H1 (cell line): ENCODE measurements around the gene AP5Z1. TPM values are rescaled to one million over a fixed set of nuclear protein-coding genes. Genes with fewer than 3 reads are reported as not detected.

Experiments
- CBX5 ChIP-seq: fragments of 300-800, 300-1000 bp; sonication (generic); IDR thresholded peaks from 2 replicates; pipeline ENCODE4 v1.7.1; 2016; ENCODE audit warnings: antibody characterized with exemption, low read length, low read depth
- SP4 ChIP-seq: IDR thresholded peaks from 2 replicates; pipeline ENCODE4 v1.6.1; 2012; ENCODE audit warnings: low read length, inconsistent platforms
- TEAD4 ChIP-seq: IDR thresholded peaks from 2 replicates; pipeline ENCODE4 v1.6.1; 2012; ENCODE audit warnings: low read depth, low read length, inconsistent platforms, mixed read lengths
- polyA plus RNA-seq, 7 experiments: library from polyadenylated mRNA; depleted of rRNA in 3 of 7; stranded (reverse) in 5 of 7; unstranded in 2 of 7; fragments of >200 nt in 5 of 7; fragments of 200-250 nt in 2 of 7; gene quantifications; 1 replicate in 5 of 7; 2 replicates in 1 of 7; 4 replicates in 1 of 7; pipeline versions ENCODE4 v1.2.1 to v1.2.3, GENCODE V29; 2011 to 2013; ENCODE audit warnings: missing spikeins in 2 of 7, mixed read lengths in 2 of 7
- total RNA-seq: library from RNA; stranded (reverse); fragmentation: NEBNext Ultra II Directional; extraction: Animal tissue kit (Norgen Biotek cat#: 25700); gene quantifications from 2 replicates; pipeline ENCODE4 v1.2.1, GENCODE V29; 2021
- TF ChIP-seq, protein P1 (sequence below): IDR thresholded peaks from 2 replicates; pipeline ENCODE4 v1.6.1; 2011; ENCODE audit warnings: low read depth, mild to moderate bottlenecking, low read length; ENCODE audit not compliant: insufficient read depth

AP5Z1 gene
- total and polyA plus RNA-seq, 2 of the 8 experiments (the other 6 are each of a cell fraction or from before 2014, with no cell fraction given), result 24.0 to 24.7 TPM

DNA sequence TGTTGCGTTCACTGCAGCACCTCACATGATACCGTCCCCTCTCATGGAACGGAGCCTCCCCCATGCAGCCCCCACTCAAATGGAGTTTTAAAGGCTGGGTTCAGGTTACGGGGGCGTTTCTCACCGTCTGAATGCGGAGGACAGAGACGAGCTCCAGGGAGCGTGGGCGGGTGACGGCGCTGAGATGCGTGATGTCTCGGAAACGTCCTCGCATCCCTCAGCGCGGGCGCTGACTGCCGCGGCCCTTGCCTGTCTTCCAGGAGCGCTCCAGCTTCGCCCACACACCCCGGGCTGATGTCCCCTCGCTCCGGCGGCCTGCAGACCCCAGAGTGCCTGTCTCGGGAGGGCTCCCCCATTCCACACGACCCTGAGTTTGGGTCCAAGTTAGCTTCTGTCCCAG, 16.6 kb upstream of the AP5Z1 start (continued):
- TF ChIP-seq CBX5 (no peak), TEAD4 (no peak), SP4 (no peak)
- TF ChIP-seq, protein P1, sequence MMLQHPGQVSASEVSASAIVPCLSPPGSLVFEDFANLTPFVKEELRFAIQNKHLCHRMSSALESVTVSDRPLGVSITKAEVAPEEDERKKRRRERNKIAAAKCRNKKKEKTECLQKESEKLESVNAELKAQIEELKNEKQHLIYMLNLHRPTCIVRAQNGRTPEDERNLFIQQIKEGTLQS, result no peak
